Measurements from ENCODE around the gene RAD51B.

RAD51B gene

GRCh38 chr14:68512088-68512487, 692.5 kb downstream of the RAD51B start:
- DNase-seq (ENCODE audit: low read depth), result no peak

GRCh38 chr14:68513137-68513536, 693.6 kb downstream of the RAD51B start:
- no peak for DNase-seq (ENCODE audit: low read depth)

GRCh38 chr14:68513838-68514607, 694.4 kb downstream of the RAD51B start:
- DNase-seq (ENCODE audit: low read depth), result no peak

- DNase-seq (ENCODE audit: low read depth), result no peak
These were observed 695.1 kb downstream of the RAD51B start for GRCh38 chr14:68514608-68515194.

- DNase-seq (ENCODE audit: low read depth), result no peak
These were observed 696.8 kb downstream of the RAD51B start for GRCh38 chr14:68516342-68516741.

GRCh38 chr14:68518166-68518565, 698.6 kb downstream of the RAD51B start:
- no peak for DNase-seq (ENCODE audit: low read depth)

GRCh38 chr14:68518761-68519670, 699.4 kb downstream of the RAD51B start:
- no peak for DNase-seq (ENCODE audit: low read depth)

GRCh38 chr14:68519671-68520187, 700.1 kb downstream of the RAD51B start:
- DNase-seq (ENCODE audit: low read depth), result no peak

GRCh38 chr14:68520637-68521556, 701.3 kb downstream of the RAD51B start:
- DNase-seq (ENCODE audit: low read depth), result no peak

GRCh38 chr14:68521557-68521901, 702.0 kb downstream of the RAD51B start:
- DNase-seq (ENCODE audit: low read depth), result no peak

GRCh38 chr14:68521961-68522509, 702.5 kb downstream of the RAD51B start:
- no peak for DNase-seq (ENCODE audit: low read depth)

GRCh38 chr14:68522510-68523325, 703.1 kb downstream of the RAD51B start:
- DNase-seq (ENCODE audit: low read depth), result peak; percentile 55

- no peak for DNase-seq (ENCODE audit: low read depth)
These were observed 703.7 kb downstream of the RAD51B start for GRCh38 chr14:68523326-68523610.

- peak; percentile 57 for DNase-seq (ENCODE audit: low read depth)
These were observed 704.6 kb downstream of the RAD51B start for GRCh38 chr14:68523989-68524725.

GRCh38 chr14:68525516-68525915, 705.9 kb downstream of the RAD51B start:
- DNase-seq (ENCODE audit: low read depth), result no peak

- no peak for DNase-seq (ENCODE audit: low read depth)
These were observed 707.0 kb downstream of the RAD51B start for GRCh38 chr14:68526512-68527091.

- no peak for DNase-seq (ENCODE audit: low read depth)
These were observed 707.8 kb downstream of the RAD51B start for GRCh38 chr14:68527329-68527851.

GRCh38 chr14:68528040-68528687, 708.6 kb downstream of the RAD51B start:
- no peak for DNase-seq (ENCODE audit: low read depth)

GRCh38 chr14:68530443-68530842, 710.9 kb downstream of the RAD51B start:
- DNase-seq (ENCODE audit: low read depth), result no peak
